Stimulated activated memory B cell treated with anti-CD40 and anti-IgM and Interleukin-4, amounts not matched to agents 10 μg/mL and 1 μg/mL and 100 μg/mL, for 72 hours (primary cell): Measurements from ENCODE around the gene BRINP2.

Source experiments
- ATAC-seq: fragments of 150-1000 bp; cut with Tn5 transposase; 2 replicates; pipeline ENCODE4 v1.10.0; 2021
- H3K27ac Mint-ChIP-seq: one replicate; pipeline ENCODE4 v1.8.0; 2022; ENCODE audit warnings: mild to moderate bottlenecking, mixed read lengths
- H3K27me3 Mint-ChIP-seq: one replicate; pipeline ENCODE4 v1.8.0; 2022; ENCODE audit warnings: mixed read lengths
- H3K36me3 Mint-ChIP-seq: one replicate; pipeline ENCODE4 v1.8.0; 2022; ENCODE audit warnings: mixed read lengths
- H3K4me1 Mint-ChIP-seq: one replicate; pipeline ENCODE4 v1.8.0; 2022; ENCODE audit warnings: mixed read lengths
- H3K4me3 Mint-ChIP-seq: one replicate; pipeline ENCODE4 v1.8.0; 2022; ENCODE audit warnings: mild to moderate bottlenecking, moderate library complexity, mixed read lengths
- H3K9me3 Mint-ChIP-seq: one replicate; pipeline ENCODE4 v1.8.0; 2022; ENCODE audit warnings: mixed read lengths

The BRINP2 gene

GRCh38 chr1:177257128-177257527, 86.4 kb downstream of the BRINP2 start:
- no peaks in the 10 kb centered on the region for H3K36me3 Mint-ChIP-seq
- no peaks in the 10 kb centered on the region for H3K4me1 Mint-ChIP-seq
- H3K27me3 Mint-ChIP-seq = peaks cover 9% of the 10 kb centered on the region
- ATAC-seq = no peak
- H3K9me3 Mint-ChIP-seq = no peaks in the 10 kb centered on the region
- H3K4me3 Mint-ChIP-seq = no peak overlapping the region
- no peak overlapping the region for H3K27ac Mint-ChIP-seq

DNA sequence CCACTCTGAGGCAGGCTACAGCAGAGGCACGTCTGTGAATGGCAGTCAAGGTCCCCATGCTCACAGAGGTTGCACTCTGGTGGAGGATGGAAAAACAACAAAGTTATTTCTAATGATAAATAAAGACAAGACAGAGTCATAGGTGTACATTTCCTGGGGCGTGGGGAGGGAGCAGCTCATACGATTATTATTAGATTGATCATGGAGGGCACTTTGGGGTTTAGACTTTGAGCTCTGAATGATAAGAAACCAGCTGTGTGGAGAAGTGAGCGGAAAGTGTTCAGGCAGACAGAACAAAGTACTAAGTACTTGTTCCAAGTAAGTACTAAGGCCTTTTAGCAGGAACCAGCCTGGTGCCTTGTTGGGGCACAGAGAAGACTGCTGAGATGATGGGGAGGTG, 86.8 kb downstream of the BRINP2 start:
- no peak overlapping the region for H3K27ac Mint-ChIP-seq
- no peak overlapping the region for H3K4me3 Mint-ChIP-seq
- H3K4me1 Mint-ChIP-seq = no peaks in the 10 kb centered on the region
- H3K27me3 Mint-ChIP-seq = peaks cover 9% of the 10 kb centered on the region
- no peaks in the 10 kb centered on the region for H3K36me3 Mint-ChIP-seq
- no peaks in the 10 kb centered on the region for H3K9me3 Mint-ChIP-seq
- ATAC-seq = no peak

DNA sequence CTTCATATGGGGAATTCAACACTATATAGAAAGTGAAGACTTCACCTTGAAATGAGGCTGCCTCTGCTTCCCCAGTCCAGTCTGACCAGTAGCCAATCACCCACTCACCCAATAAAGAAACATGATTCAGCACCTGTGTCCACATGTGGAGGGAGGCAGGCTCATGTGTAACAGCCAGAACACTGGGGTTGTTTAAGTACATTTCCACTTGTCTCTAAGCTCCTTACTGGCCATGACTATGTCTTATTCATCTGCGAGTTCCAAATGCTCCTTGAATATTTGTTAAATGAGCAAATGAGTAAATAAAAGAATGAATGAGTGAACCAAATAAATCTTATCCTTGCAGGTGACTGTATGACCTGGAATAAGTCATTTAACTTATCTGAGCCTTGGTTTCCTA, 100.1 kb downstream of the BRINP2 start:
- no peak overlapping the region for H3K4me3 Mint-ChIP-seq
- H3K4me1 Mint-ChIP-seq = no peaks in the 10 kb centered on the region
- ATAC-seq = no peak
- H3K27ac Mint-ChIP-seq = no peak overlapping the region
- no peaks in the 10 kb centered on the region for H3K36me3 Mint-ChIP-seq
- no peaks in the 10 kb centered on the region for H3K27me3 Mint-ChIP-seq
- peaks cover 3% of the 10 kb centered on the region for H3K9me3 Mint-ChIP-seq

- H3K9me3 Mint-ChIP-seq = no peaks in the 10 kb centered on the region
- no peaks in the 10 kb centered on the region for H3K27me3 Mint-ChIP-seq
- no peaks in the 10 kb centered on the region for H3K36me3 Mint-ChIP-seq
- no peak overlapping the region for H3K4me3 Mint-ChIP-seq
- no peak overlapping the region for H3K27ac Mint-ChIP-seq
- H3K4me1 Mint-ChIP-seq = no peaks in the 10 kb centered on the region
- no peak for ATAC-seq
These were observed 102.4 kb downstream of the BRINP2 start for GRCh38 chr1:177273141-177273540.

DNA sequence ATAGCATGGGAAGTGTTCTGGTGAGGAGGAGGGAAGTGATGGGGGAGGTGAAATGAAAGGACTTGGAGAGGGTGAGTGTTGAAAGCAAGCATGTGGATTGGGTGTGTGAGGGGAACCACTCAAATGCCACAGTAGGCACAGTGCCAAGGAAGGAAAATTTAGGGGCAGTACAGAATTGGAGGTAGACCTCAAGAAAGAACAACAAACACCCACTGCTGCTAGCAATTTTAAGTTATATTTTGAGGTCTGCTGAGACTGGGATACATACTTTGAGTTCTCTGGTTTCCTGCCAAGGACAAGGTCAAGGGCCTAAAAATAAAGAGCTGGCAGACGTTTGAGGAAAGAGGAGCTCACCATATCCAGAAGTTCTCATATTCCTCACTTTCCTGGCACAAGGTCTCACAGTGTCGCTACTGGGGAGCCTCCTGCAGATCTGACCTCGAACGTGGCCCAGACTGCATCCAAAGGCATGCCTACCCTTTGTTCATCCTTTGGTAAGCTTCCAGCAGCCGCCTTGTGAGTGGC, 104.0 kb downstream of the BRINP2 start:
- H3K4me1 Mint-ChIP-seq = no peaks in the 10 kb centered on the region
- no peaks in the 10 kb centered on the region for H3K27me3 Mint-ChIP-seq
- H3K36me3 Mint-ChIP-seq = no peaks in the 10 kb centered on the region
- no peak overlapping the region for H3K27ac Mint-ChIP-seq
- H3K4me3 Mint-ChIP-seq = no peak overlapping the region
- no peaks in the 10 kb centered on the region for H3K9me3 Mint-ChIP-seq
- ATAC-seq = no peak

- no peaks in the 10 kb centered on the region for H3K9me3 Mint-ChIP-seq
- no peak overlapping the region for H3K27ac Mint-ChIP-seq
- no peaks in the 10 kb centered on the region for H3K36me3 Mint-ChIP-seq
- ATAC-seq = no peak
- H3K4me1 Mint-ChIP-seq = no peaks in the 10 kb centered on the region
- H3K27me3 Mint-ChIP-seq = no peaks in the 10 kb centered on the region
- H3K4me3 Mint-ChIP-seq = no peak overlapping the region
These were observed 105.0 kb downstream of the BRINP2 start for GRCh38 chr1:177275736-177276135.

DNA sequence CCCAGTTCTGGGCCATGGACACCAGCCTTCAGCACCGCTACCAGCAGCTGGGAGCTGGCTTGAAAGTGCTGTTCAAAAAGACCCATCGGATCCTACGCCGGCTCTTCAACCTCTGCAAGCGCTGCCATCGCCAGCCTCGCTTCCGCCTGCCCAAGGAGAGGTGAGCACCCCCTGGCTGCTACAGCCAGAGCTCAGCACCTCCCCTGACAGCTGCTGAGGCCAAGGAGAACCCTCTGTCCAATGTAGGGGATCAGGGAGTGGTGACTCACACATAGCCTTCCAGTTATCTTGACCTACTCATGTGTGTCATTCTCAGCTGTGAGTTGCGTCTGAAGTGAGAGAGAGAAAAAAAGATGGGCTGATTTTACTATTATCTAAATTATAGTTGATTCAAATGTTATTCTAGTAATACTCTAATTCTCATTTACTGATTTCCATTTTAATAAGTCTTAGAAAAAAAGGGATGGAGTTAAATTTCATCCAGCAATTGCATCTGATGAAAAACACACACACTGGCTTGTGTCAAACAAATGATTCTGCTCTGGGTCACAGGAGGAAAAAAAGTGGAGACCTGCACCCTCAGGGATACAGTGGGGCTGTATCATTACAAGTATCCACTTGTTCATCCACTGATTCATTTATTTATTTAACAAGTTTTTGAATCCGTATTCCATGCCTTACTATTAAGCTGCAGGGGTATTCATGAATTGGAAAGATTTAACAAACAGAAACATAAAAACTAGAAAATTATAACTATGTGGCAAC, 108.0 kb downstream of the BRINP2 start:
- no peaks in the 10 kb centered on the region for H3K36me3 Mint-ChIP-seq
- no peak for ATAC-seq
- H3K4me1 Mint-ChIP-seq = no peaks in the 10 kb centered on the region
- H3K4me3 Mint-ChIP-seq = no peak overlapping the region
- H3K9me3 Mint-ChIP-seq = no peaks in the 10 kb centered on the region
- H3K27ac Mint-ChIP-seq = no peak overlapping the region
- H3K27me3 Mint-ChIP-seq = no peaks in the 10 kb centered on the region

GRCh38 chr1:177281901-177282300, 111.1 kb downstream of the BRINP2 start:
- ATAC-seq = no peak
- H3K4me1 Mint-ChIP-seq = no peaks in the 10 kb centered on the region
- H3K4me3 Mint-ChIP-seq = no peak overlapping the region
- H3K27me3 Mint-ChIP-seq = no peaks in the 10 kb centered on the region
- no peaks in the 10 kb centered on the region for H3K9me3 Mint-ChIP-seq
- no peak overlapping the region for H3K27ac Mint-ChIP-seq
- no peaks in the 10 kb centered on the region for H3K36me3 Mint-ChIP-seq

GRCh38 chr1:177282976-177283375, 112.2 kb downstream of the BRINP2 start:
- no peak overlapping the region for H3K4me3 Mint-ChIP-seq
- H3K9me3 Mint-ChIP-seq = peaks cover 3% of the 10 kb centered on the region
- no peaks in the 10 kb centered on the region for H3K36me3 Mint-ChIP-seq

GRCh38 chr1:177283380-177283779, 112.6 kb downstream of the BRINP2 start:
- no peaks in the 10 kb centered on the region for H3K36me3 Mint-ChIP-seq
- H3K4me1 Mint-ChIP-seq = no peaks in the 10 kb centered on the region
- H3K4me3 Mint-ChIP-seq = no peak overlapping the region
- no peaks in the 10 kb centered on the region for H3K27me3 Mint-ChIP-seq
- no peak for ATAC-seq
- H3K9me3 Mint-ChIP-seq = peaks cover 3% of the 10 kb centered on the region
- no peak overlapping the region for H3K27ac Mint-ChIP-seq

More at GRCh38 chr1:177282976-177283375, 112.2 kb downstream of the BRINP2 start:
- no peaks in the 10 kb centered on the region for H3K4me1 Mint-ChIP-seq
- H3K27me3 Mint-ChIP-seq = no peaks in the 10 kb centered on the region
- no peak for ATAC-seq
- no peak overlapping the region for H3K27ac Mint-ChIP-seq

- ATAC-seq = no peak
- H3K4me3 Mint-ChIP-seq = no peak overlapping the region
- no peaks in the 10 kb centered on the region for H3K4me1 Mint-ChIP-seq
- H3K27ac Mint-ChIP-seq = no peak overlapping the region
- peaks cover 3% of the 10 kb centered on the region for H3K9me3 Mint-ChIP-seq
- H3K27me3 Mint-ChIP-seq = no peaks in the 10 kb centered on the region
- H3K36me3 Mint-ChIP-seq = no peaks in the 10 kb centered on the region
These were observed 115.6 kb downstream of the BRINP2 start for GRCh38 chr1:177286396-177286795.

DNA sequence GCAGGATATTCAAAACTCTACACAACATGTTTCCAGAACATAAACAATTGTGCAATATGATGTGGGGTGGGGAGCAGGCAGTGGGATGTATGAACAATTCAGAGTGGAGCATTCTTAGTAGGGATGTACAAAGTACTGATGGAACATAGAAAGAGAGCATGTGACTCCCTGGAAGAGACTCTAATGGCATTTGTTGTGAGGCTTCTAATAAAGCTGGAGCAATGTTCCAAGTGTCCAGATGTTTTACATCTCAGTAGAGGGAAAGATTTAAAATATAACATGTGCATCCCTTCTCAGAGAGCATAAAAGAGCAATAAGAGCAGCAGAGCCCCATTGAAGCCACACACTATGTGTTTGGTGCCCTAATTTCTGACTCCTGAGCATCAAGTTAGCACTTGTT, 116.5 kb downstream of the BRINP2 start:
- no peak for ATAC-seq
- no peak overlapping the region for H3K4me3 Mint-ChIP-seq
- H3K27ac Mint-ChIP-seq = no peak overlapping the region
- peaks cover 6% of the 10 kb centered on the region for H3K9me3 Mint-ChIP-seq
- H3K27me3 Mint-ChIP-seq = no peaks in the 10 kb centered on the region
- H3K36me3 Mint-ChIP-seq = no peaks in the 10 kb centered on the region
- no peaks in the 10 kb centered on the region for H3K4me1 Mint-ChIP-seq

- Mint-ChIP-seq H3K4me1 (no peaks in the 10 kb centered on the region), H3K4me3 (no peak overlapping the region), H3K36me3 (no peaks in the 10 kb centered on the region), H3K27me3 (no peaks in the 10 kb centered on the region), H3K9me3 (peaks cover 6% of the 10 kb centered on the region), H3K27ac (no peak overlapping the region)
- no peak for ATAC-seq
These were observed 117.2 kb downstream of the BRINP2 start for GRCh38 chr1:177287994-177288393.

DNA sequence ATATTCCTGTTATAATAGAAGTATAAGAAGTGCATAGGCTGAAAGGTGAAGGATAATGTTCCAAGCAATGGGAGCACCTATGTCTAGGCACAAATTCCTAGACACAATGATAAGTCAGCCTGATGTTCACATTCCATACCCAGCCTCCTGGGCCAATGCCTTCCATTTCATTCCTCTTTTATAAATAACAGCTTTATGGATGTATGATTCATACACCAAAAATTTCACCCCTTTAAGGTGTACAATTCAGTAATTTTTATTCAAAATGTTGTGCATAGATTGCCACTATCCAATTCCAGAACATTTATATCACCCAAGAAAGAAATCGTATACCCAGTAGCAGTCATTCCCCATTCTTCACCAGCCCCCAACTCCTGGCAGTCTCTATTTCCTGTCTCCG, 118.8 kb downstream of the BRINP2 start:
- no peak for ATAC-seq
- no peaks in the 10 kb centered on the region for H3K36me3 Mint-ChIP-seq
- H3K9me3 Mint-ChIP-seq = peaks cover 6% of the 10 kb centered on the region
- H3K27me3 Mint-ChIP-seq = no peaks in the 10 kb centered on the region
- H3K4me1 Mint-ChIP-seq = no peaks in the 10 kb centered on the region
- H3K4me3 Mint-ChIP-seq = no peak overlapping the region
- H3K27ac Mint-ChIP-seq = no peak overlapping the region

- Mint-ChIP-seq H3K4me3 (no peak overlapping the region), H3K27me3 (no peaks in the 10 kb centered on the region), H3K4me1 (no peaks in the 10 kb centered on the region)
These were observed 129.7 kb downstream of the BRINP2 start for GRCh38 chr1:177300431-177300830.

DNA sequence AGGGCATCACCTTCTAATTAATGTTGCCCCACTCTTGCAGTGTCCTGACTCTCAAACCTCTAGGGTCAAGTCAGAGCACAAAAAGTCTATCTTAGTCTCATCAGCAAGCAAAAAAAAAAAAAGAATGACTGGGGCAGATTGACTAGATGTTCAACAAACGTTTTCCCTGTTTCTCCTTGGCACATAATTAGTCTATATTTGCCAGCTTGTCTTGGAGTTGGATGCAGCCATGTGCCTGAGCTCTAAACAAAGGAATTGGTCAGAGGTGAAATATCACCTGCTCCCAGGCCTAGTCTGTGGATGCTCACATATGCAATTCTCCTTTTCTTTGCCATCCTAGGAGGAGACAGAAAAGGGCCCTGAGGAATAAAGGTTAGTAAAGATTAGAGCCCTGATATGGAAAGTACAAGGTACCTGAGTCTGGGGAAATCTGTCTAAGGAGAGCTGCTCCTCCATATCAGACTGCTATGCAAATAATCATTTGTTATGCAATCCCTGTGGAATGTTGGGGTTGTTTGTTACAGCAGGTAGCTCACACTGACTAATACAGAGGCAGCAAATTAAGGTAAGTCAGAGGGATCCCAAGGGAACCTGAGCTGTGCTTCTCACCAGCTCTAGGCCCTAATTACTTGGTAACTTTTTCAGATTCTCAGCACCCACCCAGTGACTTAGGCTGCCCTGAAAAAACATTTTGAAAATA, 130.8 kb downstream of the BRINP2 start:
- Mint-ChIP-seq H3K36me3 (no peaks in the 10 kb centered on the region), H3K27me3 (no peaks in the 10 kb centered on the region), H3K9me3 (no peaks in the 10 kb centered on the region), H3K4me1 (no peaks in the 10 kb centered on the region), H3K4me3 (no peak overlapping the region), H3K27ac (no peak overlapping the region)
- no peak for ATAC-seq

More at GRCh38 chr1:177300431-177300830, 129.7 kb downstream of the BRINP2 start:
- no peak for ATAC-seq
- H3K36me3 Mint-ChIP-seq = no peaks in the 10 kb centered on the region
- H3K27ac Mint-ChIP-seq = no peak overlapping the region
- H3K9me3 Mint-ChIP-seq = peaks cover 2% of the 10 kb centered on the region
